Ovary (tissue), 9 donors: ENCODE data around the gene GTF3C6. TPM values are rescaled to one million over a fixed set of nuclear protein-coding genes. Genes with fewer than 3 reads are reported as not detected.

Experiments used
- DNase-seq, 5 donors: peaks; one replicate each; pipeline ENCODE4 v3.0.0-alpha.2; 2019 to 2020
- H3K27ac ChIP-seq, 2 donors: fragments of 200-600 bp; one replicate each; pipeline versions ENCODE4 v1.5.1 to v1.8.0; 2019 to 2022
- H3K27me3 ChIP-seq: fragments of 200-600 bp; one replicate; pipeline ENCODE4 v1.8.0; 2022
- H3K36me3 ChIP-seq: fragments of 200-600 bp; sonication (generic); one replicate; pipeline ENCODE4 v1.5.1; 2019
- H3K4me1 ChIP-seq: one replicate; pipeline ENCODE4 v1.8.1; 2013; ENCODE audit warnings: mild to moderate bottlenecking, moderate library complexity; ENCODE audit not compliant: insufficient read depth
- H3K4me3 ChIP-seq: fragments of 200-600 bp; sonication (generic); one replicate; pipeline ENCODE4 v1.5.1; 2017
- H3K9me3 ChIP-seq, 2 donors: fragments of 200-600 bp in 1 of 2; sonication (generic) in 1 of 2; one replicate each; pipeline versions ENCODE4 v1.5.1 to v1.8.1; 2013 to 2019; ENCODE audit warnings: mild to moderate bottlenecking in 1 of 2, moderate library complexity in 1 of 2
- EP300 ChIP-seq: sonication (generic); formaldehyde crosslinking; IDR thresholded peaks from one replicate; pipeline ENCODE4 v1.6.1; 2017; ENCODE audit warnings: antibody characterized with exemption
- POLR2A ChIP-seq: fragments of 450-650 bp; IDR thresholded peaks from one replicate; pipeline ENCODE4 v1.6.1; 2017; ENCODE audit warnings: antibody characterized with exemption, mild to moderate bottlenecking, moderate library complexity
- WGBS, 3 donors: extraction: QIAGEN DNeasy Blood & Tissue Kit in 1 of 3; methylation state at CpG; one replicate each; pipeline versions ENCODE4 v1.1.5 to v1.1.7; 2013 to 2017; 5-methylcytosine and 5-hydroxymethylcytosine counted together
- intact Hi-C, 4 donors: fragments of 100-400 bp; cut with DNase I; formaldehyde crosslinking; loops; one replicate each; pipeline versions ENCODE4 v1.11.0 to v1.15.1; 2022 to 2023
- polyA plus RNA-seq, 2 donors: library from polyadenylated mRNA; stranded (reverse); fragments of 200-250 nt in 1 of 2; fragments of 350-450 nt in 1 of 2; fragmentation: Illumina TruSeq in 1 of 2; extraction: RNeasy Lipid Tissue Mini Kit (QIAGEN cat#74804) in 1 of 2; gene quantifications; one replicate each; pipeline ENCODE4 v1.2.3, GENCODE V29; 2013 to 2014
- total RNA-seq, 7 donors: library from RNA; depleted of rRNA in 2 of 7; stranded (reverse); fragments of >200 nt in 2 of 7; fragmentation: NEBNext Ultra II Directional in 3 of 7; extraction: Animal tissue kit (Norgen Biotek cat#: 25700) in 3 of 7; gene quantifications; one replicate each; pipeline versions ENCODE4 v1.1.0 to v1.2.4, GENCODE V29; 2016 to 2023
- TF ChIP-seq, protein P1 (sequence below), 3 donors: fragments of 450-650 bp in 2 of 3; fragments of 200-600 bp in 1 of 3; IDR thresholded peaks; one replicate each; pipeline versions ENCODE4 v1.5.1 to v1.8.0; 2016 to 2022; ENCODE audit warnings: antibody characterized with exemption in 3 of 3, mild to moderate bottlenecking in 1 of 3
- donor health status: DM: no; HTN: no; CAD: no; lungs with moderate emphysema.
- donor health status: DM: no; HTN: no; CAD: no.
- donor health status: Bipolar disorder and iron deficiency.
- donor health status: DM: yes; HTN: yes; CAD: no.
- donor health status: DM: no; HTN: no; CAD: no.
- donor health status: DM: yes; HTN: yes; CAD: no.

The GTF3C6 gene
- total and polyA plus RNA-seq, 9 donors: 16.5 to 83.9 (median 47.8) TPM

DNA sequence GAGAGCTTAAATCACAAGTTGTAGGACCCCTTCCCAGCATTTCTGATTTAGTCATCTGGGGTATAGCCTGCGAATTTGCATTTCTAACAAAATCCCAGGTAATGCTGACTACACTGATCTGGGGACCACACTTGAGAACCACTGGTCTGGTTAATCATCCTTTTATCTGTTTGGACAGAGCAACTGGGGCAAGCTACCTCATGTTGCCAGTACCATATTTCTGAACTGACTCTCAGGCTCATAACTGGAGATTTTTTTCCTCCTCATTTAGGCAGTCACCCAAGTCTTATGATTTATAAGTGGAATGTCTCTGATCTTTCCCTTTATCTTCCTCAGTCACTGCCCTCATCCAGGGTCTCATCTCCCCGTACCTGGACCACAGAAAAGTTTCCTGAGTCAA lies 12.0 kb upstream of the GTF3C6 start:
- TF ChIP-seq, protein P1, sequence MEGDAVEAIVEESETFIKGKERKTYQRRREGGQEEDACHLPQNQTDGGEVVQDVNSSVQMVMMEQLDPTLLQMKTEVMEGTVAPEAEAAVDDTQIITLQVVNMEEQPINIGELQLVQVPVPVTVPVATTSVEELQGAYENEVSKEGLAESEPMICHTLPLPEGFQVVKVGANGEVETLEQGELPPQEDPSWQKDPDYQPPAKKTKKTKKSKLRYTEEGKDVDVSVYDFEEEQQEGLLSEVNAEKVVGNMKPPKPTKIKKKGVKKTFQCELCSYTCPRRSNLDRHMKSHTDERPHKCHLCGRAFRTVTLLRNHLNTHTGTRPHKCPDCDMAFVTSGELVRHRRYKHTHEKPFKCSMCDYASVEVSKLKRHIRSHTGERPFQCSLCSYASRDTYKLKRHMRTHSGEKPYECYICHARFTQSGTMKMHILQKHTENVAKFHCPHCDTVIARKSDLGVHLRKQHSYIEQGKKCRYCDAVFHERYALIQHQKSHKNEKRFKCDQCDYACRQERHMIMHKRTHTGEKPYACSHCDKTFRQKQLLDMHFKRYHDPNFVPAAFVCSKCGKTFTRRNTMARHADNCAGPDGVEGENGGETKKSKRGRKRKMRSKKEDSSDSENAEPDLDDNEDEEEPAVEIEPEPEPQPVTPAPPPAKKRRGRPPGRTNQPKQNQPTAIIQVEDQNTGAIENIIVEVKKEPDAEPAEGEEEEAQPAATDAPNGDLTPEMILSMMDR (IDR thresholded peaks at IDR 0.05): no peak
- TF ChIP-seq EP300 (no peak), POLR2A (no peak)
- whole genome bisulfite sequencing, 3 donors: 74 to 76% (median 76%) methylated on average over 2 of the region's 2 CpGs
- Histone ChIP-seq H3K9me3 (no peaks in the 10 kb centered on the region), H3K4me3 (no peak overlapping the region), H3K27me3 (no peaks in the 10 kb centered on the region), H3K27ac (no peak overlapping the region), H3K36me3 (no peaks in the 10 kb centered on the region), H3K4me1 (no peaks in the 10 kb centered on the region)
- no peak for DNase-seq
- intact Hi-C loops: loop anchor here in 2 of 4 donors (5.0 to 10.0 kb wide), 4 partner anchors 264 to 422 kb away; no protein-coding TSS in a partner anchor

DNA sequence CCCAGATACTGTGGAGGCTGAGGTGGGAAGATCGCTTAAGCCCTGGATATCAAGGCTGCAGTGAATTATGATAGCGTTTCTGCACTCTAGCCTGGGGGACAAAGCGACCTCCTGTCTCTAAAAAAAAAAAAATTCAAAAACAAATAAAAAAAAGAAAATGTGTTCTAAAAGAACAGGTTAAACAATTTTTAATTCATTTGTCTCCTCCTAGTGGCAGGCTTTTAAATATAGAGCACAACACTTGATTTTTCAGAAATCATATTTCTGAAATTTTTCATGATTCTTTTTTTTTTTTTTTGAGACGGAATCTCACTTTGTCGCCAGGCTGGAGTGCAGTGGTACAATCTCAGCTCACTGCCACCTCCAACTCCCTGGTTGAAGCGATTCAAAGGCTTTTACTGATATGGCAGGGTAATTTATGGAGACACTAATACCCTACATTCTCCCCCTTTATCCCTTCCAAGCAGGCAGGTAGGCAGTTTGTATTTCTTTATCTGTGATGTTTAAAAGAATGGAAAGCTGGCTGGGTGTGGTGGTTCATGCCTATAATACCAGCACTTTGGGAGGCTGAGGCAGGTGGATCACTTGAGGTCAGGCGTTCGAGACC lies 8.7 kb upstream of the GTF3C6 start:
- Histone ChIP-seq H3K4me3 (no peak overlapping the region), H3K27me3 (no peaks in the 10 kb centered on the region), H3K9me3 (no peaks in the 10 kb centered on the region), H3K27ac (no peak overlapping the region), H3K36me3 (no peaks in the 10 kb centered on the region), H3K4me1 (no peaks in the 10 kb centered on the region)
- DNase-seq: no peak
- WGBS, 3 donors: 25 to 27% (median 26%) methylated on average over 8 of the region's 8 CpGs
- TF ChIP-seq EP300 (no peak), POLR2A (no peak)
- TF ChIP-seq, protein P1 (IDR thresholded peaks at IDR 0.05): peak in 2 of 3 donors; percentile 24 to 26
- intact Hi-C loops: loop anchor here (5.0 to 10.0 kb wide), 5 partner anchors 75 to 425 kb away; partner anchors contain the start of gene AMD1 (in 1 of the 4)

DNA sequence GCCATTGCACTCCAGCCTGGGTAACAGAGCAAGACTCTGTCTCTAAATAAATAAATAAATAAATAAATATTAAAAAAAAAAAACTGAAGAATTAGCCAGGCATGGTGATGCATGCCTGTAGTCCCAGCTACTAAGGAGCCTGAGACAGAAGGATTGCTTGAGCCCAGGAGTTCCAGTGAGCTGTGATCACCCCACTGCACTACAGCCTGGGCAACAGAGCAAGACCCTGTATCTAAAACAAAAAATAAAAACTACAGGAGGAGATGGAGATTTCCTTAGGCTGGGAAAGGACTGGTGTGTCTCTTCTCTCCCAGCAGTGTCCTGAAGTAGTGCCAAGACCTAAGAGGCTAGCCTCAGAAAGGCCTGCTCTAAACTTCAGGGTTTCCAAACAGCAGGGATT lies 8.1 kb upstream of the GTF3C6 start:
- H3K27ac ChIP-seq: no peak overlapping the region
- no peak for DNase-seq
- no peaks in the 10 kb centered on the region for H3K36me3 ChIP-seq
- intact Hi-C loops: loop anchor here in 2 of 4 donors (5.0 to 10.0 kb wide), 3 partner anchors 76 to 423 kb away; partner anchors contain the start of gene AMD1 (in 1 of the 2)
- H3K4me1 ChIP-seq: no peaks in the 10 kb centered on the region
- no peaks in the 10 kb centered on the region for H3K9me3 ChIP-seq
- no peaks in the 10 kb centered on the region for H3K27me3 ChIP-seq
- TF ChIP-seq EP300: no peak
- TF ChIP-seq, protein P1 (IDR thresholded peaks at IDR 0.05): no peak
- TF ChIP-seq POLR2A: no peak
- no peak overlapping the region for H3K4me3 ChIP-seq

DNA sequence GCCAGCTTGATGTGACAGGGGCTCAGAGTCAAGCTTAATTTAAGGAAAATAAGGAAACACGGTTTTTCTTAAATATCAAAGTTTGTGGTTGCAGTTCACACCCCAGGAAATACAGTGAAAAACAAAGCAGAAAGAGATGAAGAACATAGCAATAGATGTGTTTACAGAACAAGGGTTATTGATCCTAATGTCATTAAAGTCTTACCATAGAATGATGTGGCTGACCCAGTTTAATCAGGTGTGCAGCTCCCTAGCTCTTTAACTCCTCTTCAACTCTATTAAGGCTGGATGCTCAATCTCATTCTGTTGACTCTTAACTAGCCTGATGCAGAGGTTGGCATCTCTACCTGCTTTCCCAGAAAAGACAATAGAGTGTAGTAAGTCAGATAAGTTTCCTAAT lies 7.5 kb upstream of the GTF3C6 start:
- Histone ChIP-seq H3K27ac (no peak overlapping the region), H3K9me3 (no peaks in the 10 kb centered on the region), H3K4me3 (no peak overlapping the region), H3K4me1 (no peaks in the 10 kb centered on the region), H3K36me3 (no peaks in the 10 kb centered on the region), H3K27me3 (no peaks in the 10 kb centered on the region)
- 47 to 74% (median 60%) methylated on average over 1 of the region's 1 CpG for WGBS, 3 donors
- TF ChIP-seq POLR2A (no peak), EP300 (no peak)
- TF ChIP-seq, protein P1 (IDR thresholded peaks at IDR 0.05): no peak
- no peak for DNase-seq
- intact Hi-C loops: loop anchor here in 2 of 4 donors (5.0 to 10.0 kb wide), 3 partner anchors 76 to 424 kb away; partner anchors contain the start of gene AMD1 (in 1 of the 2)
